HG02571 (cell line): Measurements from ENCODE around the gene ARHGAP11A.
"Not testable (repeated sequence)": the region's sequence is repeated elsewhere in the genome, so short reads cannot be mapped to it uniquely, and the experiment has no call there.

Experiments used
- ATAC-seq: cut with Tn5 transposase; IDR thresholded peaks from one replicate; pipeline ENCODE4 v1.9.1; 2021; ENCODE audit warnings: mild to moderate bottlenecking, moderate library complexity; ENCODE audit not compliant: unreplicated experiment

ARHGAP11A gene, protein sequence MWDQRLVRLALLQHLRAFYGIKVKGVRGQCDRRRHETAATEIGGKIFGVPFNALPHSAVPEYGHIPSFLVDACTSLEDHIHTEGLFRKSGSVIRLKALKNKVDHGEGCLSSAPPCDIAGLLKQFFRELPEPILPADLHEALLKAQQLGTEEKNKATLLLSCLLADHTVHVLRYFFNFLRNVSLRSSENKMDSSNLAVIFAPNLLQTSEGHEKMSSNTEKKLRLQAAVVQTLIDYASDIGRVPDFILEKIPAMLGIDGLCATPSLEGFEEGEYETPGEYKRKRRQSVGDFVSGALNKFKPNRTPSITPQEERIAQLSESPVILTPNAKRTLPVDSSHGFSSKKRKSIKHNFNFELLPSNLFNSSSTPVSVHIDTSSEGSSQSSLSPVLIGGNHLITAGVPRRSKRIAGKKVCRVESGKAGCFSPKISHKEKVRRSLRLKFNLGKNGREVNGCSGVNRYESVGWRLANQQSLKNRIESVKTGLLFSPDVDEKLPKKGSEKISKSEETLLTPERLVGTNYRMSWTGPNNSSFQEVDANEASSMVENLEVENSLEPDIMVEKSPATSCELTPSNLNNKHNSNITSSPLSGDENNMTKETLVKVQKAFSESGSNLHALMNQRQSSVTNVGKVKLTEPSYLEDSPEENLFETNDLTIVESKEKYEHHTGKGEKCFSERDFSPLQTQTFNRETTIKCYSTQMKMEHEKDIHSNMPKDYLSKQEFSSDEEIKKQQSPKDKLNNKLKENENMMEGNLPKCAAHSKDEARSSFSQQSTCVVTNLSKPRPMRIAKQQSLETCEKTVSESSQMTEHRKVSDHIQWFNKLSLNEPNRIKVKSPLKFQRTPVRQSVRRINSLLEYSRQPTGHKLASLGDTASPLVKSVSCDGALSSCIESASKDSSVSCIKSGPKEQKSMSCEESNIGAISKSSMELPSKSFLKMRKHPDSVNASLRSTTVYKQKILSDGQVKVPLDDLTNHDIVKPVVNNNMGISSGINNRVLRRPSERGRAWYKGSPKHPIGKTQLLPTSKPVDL

DNA sequence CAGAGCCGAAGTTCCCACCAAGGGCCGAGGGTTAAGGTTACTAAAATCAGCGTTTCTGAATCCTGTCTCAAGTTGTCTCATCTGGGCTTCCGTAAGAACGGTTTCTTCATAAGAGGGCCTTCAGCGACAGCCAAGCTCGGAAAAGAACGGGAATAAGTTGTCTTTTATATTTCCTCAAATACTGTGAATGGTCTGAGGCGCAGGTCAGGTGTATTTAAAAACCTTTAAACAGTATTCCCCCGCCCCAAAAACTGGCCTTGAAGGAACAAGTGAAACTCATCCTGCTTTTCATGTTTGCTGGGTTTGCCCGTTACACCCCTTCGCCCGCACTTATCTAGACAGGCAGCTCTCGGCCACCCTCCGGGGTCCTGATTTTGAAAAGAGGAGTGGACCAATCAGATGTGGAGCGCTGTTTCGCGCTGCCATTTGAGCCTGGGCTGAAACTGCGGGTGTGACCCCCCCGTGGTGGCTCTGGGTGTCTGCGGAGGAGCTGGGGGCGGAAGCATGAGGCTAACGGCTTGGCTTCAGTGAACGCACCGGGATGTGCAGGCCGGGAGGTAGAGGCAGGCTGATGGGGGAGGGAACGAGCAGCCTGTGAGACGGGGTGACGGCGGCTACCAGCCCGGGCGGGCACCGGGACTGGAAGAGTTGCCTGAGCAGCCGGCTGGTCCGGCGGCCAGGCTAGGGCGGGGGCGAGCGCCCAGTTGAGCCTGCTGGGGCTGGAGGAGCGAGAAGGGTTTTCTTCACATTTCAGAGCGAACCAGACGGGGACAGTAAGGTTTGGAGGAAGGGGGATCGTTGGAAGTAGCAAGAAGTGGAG is at the start of gene ARHGAP11A:
Gene ARHGAP11A (plus strand): TSS at position 454 of the 820 bp plus-strand sequence. CDS start 708 bp downstream, outside the sequence.
- peak; percentile 67 for ATAC-seq

DNA sequence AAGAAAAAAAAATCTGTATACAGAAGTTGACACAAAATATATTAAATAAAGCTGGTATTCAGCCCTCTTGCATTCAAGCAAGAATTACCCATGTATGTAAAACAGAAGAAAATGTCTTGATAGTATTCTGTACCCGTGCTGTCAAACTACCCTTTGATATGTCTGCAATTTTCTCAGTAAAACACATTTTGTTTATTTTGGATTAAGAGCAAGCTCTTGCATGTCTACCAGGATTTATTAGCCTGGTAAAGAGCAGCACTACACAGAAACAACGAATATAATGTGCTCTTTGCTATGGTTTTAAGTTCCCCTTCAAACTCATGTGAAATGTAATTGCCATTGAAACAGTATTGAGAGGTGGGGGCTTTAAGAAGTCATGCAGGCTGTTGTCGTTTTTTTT is 46.3 kb upstream of the ARHGAP11A start:
- not testable (repeated sequence) for ATAC-seq

DNA sequence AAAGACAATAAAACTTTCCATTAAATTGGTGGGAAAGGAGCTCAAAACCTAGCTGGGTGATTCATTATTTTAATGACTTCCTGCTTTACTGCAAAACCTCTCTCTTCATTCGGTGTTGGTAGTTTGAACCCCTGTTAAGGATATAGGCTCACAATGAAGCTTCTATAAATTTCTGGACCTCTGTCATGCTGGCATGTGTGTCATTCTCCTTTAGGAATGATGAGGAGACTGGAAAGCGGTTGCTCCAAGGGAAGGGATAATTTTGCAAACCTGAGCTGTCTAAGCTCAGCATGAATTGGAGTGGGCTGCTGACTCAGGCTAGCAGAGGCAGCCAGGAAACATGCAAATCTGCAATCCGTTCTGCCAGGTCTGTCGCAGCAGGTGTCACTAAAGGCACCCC is 36.8 kb upstream of the ARHGAP11A start:
- not testable (repeated sequence) for ATAC-seq

DNA sequence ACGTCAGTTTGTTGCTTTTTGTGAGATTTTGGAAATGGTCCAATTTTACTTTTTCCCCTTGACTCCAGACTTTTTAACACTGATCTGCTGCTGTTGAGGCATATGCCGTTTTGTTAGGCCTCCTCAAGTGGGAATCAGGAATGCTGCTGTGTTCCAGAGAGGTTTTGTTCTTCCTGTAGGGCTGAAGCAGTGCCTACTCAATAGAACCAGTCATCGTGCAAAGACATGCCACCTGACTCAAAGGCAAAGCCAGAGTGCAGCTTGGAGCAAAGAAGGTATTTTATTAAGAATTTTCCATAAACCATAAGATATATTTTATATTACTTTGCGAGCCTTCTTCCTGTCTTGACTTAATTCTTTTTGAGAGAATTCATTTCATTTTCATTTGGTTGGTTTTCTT is 29.5 kb upstream of the ARHGAP11A start:
- ATAC-seq = not testable (repeated sequence)

DNA sequence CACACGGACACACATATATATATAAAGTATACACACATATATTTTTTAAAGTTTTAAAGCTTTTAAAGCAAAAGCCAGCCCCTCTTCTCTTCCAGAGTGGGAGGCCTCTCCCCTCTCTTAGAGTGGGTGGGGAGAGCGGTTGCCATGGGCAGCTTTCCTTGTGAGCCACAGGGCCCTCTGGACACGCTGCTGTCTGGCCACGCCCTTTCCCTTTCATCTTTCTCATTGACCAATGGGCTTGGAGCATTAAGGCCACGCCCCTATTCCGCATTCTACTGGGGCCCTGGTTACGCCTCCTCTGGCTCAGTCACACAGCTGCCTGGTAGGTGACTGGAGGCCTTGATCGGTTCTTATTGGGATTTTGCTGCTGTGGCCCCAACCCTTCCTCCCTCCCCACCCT is 22.2 kb upstream of the ARHGAP11A start, which contains the start of gene GOLGA8N:
Gene GOLGA8N (plus strand): TSS at position 306 of the 400 bp plus-strand sequence.
- not testable (repeated sequence) for ATAC-seq

DNA sequence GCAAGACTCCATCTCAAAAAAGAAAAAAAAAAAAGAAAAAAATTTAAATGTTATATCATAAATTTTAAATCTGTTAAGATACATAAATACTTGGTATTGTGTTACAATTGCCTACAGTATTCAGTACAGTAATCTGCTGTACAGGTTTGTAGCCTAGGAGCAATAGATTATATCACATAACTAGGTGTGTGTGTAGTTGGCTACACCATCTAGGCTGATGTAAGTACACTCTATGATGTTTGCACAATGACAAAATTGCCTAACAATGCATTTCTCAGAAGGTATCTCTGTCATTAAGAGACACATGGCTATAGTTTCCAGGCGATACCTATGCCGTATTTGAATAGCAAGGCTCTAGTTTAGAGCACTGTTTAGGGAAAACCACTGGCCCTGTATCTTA is 5.8 kb upstream of the ARHGAP11A start:
- not testable (repeated sequence) for ATAC-seq

DNA sequence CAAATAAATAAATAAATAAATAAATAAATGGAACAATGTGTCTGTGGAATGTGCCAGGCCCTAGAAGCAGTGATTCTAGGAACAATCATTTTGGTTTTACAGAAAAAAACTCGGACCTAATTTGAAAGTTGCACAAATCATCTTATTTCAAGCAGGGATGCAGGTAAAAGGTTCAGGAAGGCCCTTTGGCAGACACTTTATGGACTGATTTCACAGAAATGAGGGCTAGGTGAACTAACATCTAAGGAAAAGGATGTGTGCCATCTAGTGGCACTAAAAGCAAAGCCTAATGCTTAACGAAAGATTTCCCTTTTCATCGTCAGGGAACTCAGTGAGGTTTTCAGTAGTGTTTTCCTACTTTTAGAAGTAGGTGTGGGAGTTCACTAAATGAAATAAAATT is 4.6 kb upstream of the ARHGAP11A start:
- ATAC-seq = not testable (repeated sequence)

DNA sequence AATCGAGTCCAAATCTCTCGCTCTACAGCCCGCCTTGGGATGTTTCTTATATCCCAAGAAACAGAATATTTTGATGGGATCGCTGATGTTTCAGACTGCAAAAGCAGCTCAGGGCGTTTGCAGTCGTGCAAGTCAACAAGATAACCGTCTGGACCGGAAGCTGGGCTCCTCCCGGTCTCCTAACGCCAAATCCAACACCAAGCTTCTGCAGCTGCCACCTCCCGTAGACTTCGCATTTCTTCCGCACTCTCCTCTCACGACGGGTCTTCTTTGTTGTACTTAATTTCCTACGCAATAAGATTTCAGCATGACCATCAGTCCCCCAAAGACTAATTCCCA is 623 bp upstream of the ARHGAP11A start:
- peak; percentile 29 for ATAC-seq

DNA sequence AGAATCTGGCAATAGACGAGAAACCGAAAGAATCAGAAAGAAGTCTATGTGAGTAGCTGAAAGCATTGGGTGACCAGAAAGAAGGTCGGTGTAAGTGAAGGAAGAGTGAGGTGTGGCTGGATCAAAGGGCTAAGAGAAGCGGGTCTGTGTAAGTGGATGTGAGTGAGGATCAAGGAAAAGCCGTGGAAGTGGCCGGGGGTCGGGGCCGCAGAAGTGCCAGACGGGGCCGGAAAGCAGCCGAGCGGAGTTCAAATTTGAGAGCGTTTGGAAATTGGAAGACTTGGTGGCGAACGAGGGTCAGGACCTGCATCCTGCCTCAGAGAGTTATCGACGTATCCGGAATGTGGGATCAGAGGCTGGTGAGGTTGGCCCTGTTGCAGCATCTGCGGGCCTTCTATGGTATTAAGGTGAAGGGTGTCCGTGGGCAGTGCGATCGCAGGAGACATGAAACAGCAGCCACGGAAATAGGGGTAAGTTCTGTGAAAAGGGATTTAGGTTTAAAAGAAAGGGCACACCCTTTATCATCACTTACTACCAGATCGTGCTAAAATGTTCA is 645 bp downstream of the ARHGAP11A start:
- peak; percentile 3 for ATAC-seq

DNA sequence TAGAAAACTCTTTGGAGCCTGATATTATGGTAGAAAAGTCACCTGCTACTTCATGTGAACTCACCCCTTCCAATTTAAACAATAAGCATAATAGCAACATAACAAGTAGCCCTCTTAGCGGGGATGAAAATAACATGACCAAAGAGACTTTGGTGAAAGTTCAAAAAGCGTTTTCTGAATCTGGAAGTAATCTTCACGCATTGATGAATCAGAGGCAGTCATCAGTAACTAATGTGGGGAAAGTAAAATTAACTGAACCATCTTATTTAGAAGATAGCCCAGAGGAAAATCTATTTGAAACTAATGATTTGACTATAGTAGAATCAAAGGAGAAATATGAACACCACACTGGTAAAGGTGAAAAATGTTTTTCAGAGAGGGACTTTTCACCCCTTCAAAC is 21.1 kb downstream of the ARHGAP11A start:
- no peak for ATAC-seq

DNA sequence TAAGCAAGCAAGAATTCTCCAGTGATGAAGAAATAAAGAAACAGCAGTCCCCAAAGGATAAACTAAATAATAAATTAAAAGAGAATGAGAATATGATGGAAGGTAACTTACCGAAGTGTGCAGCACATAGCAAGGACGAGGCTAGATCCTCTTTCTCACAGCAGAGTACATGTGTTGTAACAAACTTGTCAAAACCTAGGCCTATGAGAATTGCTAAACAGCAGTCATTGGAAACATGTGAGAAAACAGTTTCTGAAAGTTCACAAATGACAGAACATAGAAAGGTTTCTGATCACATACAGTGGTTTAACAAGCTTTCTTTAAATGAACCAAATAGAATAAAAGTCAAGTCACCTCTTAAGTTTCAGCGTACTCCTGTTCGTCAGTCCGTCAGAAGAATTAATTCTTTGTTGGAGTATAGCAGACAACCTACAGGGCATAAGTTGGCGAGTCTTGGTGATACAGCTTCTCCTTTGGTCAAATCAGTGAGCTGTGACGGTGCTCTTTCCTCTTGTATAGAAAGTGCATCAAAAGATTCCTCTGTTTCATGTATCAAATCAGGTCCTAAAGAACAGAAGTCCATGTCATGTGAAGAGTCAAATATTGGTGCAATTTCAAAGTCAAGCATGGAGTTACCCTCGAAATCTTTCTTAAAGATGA is 21.7 kb downstream of the ARHGAP11A start:
- ATAC-seq = no peak

DNA sequence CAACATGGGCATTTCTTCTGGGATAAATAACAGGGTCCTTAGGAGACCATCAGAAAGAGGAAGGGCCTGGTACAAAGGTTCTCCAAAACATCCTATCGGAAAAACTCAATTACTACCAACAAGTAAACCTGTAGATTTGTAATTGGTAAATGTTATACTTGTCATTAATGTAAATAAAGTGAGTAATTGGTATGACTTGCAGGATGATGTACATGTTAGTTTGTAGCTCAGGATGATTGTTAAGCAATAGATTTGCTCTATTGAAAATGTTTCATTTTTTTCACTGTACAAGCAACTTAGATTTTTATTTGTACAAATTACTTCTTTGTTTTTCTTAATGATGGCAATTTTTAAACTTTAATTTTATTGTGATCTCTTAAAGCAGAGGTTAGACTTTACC is 22.4 kb downstream of the ARHGAP11A start:
- ATAC-seq = no peak

DNA sequence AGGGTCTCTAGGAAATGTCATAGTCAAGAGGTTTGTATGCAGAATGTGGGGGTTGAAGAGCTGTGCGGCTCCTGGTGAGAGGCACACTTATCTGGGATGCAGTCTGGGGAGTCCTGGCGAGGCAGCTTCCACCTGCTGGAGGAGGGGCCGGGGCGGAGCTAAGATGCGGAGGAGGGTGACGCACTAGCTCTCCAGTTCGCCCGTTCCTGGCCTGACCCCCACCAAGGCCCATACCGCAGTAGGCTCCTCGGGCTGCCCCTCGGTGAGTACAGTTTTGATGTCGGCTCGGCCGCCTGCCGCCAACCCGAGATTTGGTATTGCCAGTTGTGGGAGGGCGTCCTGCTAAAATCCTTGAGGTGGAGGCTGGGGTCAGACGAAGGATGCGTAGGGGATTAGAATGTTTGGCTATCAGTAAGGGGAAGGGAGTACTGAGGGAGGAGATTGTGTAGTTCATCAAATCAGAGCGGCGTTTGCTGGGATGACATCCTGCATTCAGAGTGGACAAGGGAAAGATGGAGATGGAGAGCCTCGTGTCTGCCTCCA is 26.3 kb downstream of the ARHGAP11A start, which contains the start of gene SCG5:
Gene SCG5 (plus strand): TSS at position 194 of the 543 bp plus-strand sequence. CDS start 1,883 bp downstream, outside the sequence.
- no peak for ATAC-seq

DNA sequence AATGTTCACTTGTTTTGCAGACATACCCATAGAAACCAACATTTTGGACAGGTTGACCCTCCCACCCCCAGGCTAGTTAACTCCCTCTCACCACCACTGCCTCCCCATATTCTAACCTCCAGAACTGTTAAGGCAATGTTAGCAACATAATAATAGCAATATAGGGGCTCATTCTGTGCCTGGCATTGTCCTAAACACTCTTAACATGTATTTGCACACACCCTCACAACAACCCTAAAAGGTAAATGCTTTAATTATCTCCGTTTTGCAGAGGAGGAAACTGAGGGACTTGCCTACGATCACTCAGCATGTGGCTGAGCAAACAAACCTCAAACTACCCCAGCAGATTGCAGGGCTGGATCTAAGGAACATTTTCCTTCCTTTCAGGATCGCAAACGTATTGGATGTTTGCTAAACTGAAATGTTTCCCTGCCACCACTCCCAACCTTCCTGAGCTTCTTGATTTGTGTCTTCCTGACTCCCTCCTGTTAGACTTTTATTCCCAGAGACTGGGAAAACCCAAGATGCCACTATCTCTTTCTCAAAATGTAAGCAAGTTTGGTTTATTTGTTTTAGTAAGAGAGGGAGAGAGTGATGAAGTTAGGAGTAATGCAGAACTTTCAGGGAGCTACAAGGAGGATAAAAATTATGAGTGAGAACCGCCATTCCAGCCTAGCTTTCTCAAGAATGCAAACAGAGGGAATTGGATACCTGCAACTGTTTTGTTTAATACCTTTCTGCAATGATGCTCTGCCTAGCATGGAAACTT is 27.5 kb downstream of the ARHGAP11A start:
- no peak for ATAC-seq

DNA sequence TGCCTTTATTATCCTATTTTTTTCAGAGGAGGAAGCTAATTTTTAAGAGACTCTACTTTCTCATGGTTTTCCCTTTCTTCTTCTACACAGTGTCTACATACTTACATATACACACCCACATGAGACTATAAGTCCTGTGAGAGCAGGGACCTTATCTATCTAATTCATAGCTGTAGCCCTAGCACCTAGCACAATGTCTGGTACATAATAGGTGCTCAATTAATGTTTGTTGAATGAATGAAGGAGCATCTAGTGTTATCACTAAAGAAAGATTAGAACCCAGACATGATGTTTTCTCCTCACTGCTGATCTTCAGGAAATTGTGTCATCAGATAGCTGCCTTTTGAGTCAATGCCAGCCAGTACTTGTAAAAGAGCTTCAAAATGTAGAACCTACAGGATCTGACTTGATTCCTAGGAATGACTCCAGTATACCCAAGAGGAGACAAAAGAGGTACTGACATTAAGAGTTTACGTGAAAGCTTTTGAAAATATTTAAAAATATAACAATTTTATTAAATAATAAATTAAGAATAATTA is 28.7 kb downstream of the ARHGAP11A start:
- no peak for ATAC-seq

DNA sequence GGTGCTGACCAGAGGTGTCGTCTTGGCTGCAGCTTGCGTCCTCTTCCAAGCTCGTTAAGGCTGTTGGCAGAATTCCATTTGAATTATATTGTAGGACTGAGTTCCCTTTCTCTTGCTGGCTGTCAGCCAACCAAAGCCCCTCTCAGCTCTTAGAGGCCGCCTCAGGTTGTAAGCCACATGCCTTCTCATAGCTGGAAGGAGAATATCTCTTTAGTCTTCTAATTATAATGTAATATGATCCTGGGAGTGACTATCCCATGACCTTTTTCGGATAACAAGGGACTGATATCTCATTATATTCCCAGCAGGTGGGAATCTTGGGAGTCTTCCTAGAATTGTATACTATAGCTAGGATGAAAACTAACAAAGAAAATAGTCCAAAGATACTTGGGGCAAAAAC is 31.0 kb downstream of the ARHGAP11A start:
- ATAC-seq = no peak

DNA sequence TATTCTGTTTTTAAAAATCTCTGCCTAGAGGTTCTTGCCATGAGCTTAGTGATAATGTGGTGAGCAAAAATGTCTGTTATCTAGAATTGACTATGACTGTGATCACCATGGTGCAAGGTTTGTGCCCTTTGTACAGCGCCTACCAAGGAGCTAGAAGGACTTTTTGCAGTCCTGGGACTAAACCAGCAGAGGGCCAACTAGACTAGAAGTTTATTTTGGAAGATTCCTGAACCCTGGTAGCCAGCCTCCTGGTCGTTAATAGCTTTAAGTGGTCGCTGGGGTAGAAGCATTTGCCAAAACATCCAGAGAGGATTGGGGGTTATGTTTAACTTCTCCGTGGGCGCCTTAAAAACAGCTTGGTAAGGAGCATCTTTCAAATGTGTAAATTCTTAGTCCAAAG is 34.0 kb downstream of the ARHGAP11A start:
- ATAC-seq = no peak

DNA sequence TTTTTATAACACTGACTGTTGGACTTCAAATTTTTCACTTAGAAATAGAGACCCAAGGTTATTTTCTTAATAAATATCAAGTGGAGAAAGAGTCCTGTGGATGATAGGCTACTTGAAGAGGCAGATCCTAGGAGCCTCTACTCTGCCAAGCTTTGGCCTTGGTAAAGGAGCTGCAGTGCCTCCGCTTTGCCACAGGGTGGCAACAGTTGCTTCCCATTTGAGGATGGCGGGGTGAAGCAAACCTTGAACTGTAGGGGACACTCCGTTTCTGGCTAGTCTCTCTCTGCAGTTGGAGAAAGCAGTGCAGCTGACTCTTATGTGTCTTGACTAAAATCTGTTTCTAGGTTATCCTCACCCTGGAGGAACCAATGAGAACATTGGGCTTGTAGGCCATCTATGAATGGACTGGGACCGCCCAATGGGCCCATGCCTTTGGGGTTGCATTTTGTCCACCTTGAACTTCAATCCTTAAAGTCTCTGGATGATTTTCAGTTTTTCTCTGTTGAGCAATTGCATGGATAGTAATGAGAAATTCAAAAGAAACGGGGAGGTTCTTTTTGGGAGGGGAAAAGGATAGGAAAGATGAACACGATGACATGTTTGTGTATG is 36.0 kb downstream of the ARHGAP11A start:
- peak; percentile 78 for ATAC-seq
